Measurements from ENCODE around the gene MINDY4.

Gene MINDY4

GRCh38 chr7:30859940-30860496, 88.8 kb downstream of the MINDY4 start:
- no peak for DNase-seq

- no peak for DNase-seq
These were observed 90.4 kb downstream of the MINDY4 start for GRCh38 chr7:30861612-30862011.

GRCh38 chr7:30862995-30863705, 91.9 kb downstream of the MINDY4 start:
- DNase-seq = no peak

- DNase-seq = no peak
These were observed 92.5 kb downstream of the MINDY4 start for GRCh38 chr7:30863706-30864035.

GRCh38 chr7:30864101-30864500, 92.9 kb downstream of the MINDY4 start:
- DNase-seq = no peak

GRCh38 chr7:30865076-30865475, 93.9 kb downstream of the MINDY4 start:
- no peak for DNase-seq

GRCh38 chr7:30865821-30866220, 94.6 kb downstream of the MINDY4 start:
- peak; percentile 18 to 70 for DNase-seq

- no peak for DNase-seq
These were observed 95.7 kb downstream of the MINDY4 start for GRCh38 chr7:30866939-30867338.

- no peak for DNase-seq
These were observed 96.3 kb downstream of the MINDY4 start for GRCh38 chr7:30867483-30867882.

GRCh38 chr7:30869794-30870611, 98.8 kb downstream of the MINDY4 start:
- peak; percentile 3 to 26 for DNase-seq

- DNase-seq = no peak
These were observed 99.8 kb downstream of the MINDY4 start for GRCh38 chr7:30870821-30871518.

GRCh38 chr7:30871655-30872054, 100.4 kb downstream of the MINDY4 start:
- no peak for DNase-seq

GRCh38 chr7:30873207-30873606, 102.0 kb downstream of the MINDY4 start:
- DNase-seq = no peak

- DNase-seq = peak; percentile 39 to 60
These were observed 102.4 kb downstream of the MINDY4 start for GRCh38 chr7:30873656-30874055.

GRCh38 chr7:30874656-30875302, 103.6 kb downstream of the MINDY4 start:
- DNase-seq = no peak

GRCh38 chr7:30877015-30877769, 106.0 kb downstream of the MINDY4 start:
- DNase-seq = no peak

GRCh38 chr7:30877993-30878392, 106.8 kb downstream of the MINDY4 start:
- no peak for DNase-seq

GRCh38 chr7:30879139-30880124, 108.2 kb downstream of the MINDY4 start:
- no peak for DNase-seq

GRCh38 chr7:30880125-30880720, 109.0 kb downstream of the MINDY4 start:
- DNase-seq = no peak

GRCh38 chr7:30880941-30881340, 109.7 kb downstream of the MINDY4 start:
- no peak for DNase-seq
